SH-SY5Y (cell line): ENCODE results near the gene GFER.

Experiments used
- GATA2 ChIP-seq: IDR thresholded peaks from 2 replicates; pipeline ENCODE4 v1.6.1; 2011; ENCODE audit warnings: mild to moderate bottlenecking, low read depth, low read length
- GATA3 ChIP-seq: IDR thresholded peaks from 2 replicates; pipeline ENCODE4 v1.6.1; 2011; ENCODE audit warnings: low read depth, mild to moderate bottlenecking, low read length, moderate library complexity

- TF ChIP-seq GATA2 (no peak), GATA3 (no peak)
Observed at GRCh38 chr16:2019921-2020831, 36.2 kb downstream of the GFER start.
